ENCODE results near the gene BIRC7. TPM values are rescaled to one million over a fixed set of nuclear protein-coding genes. Genes with fewer than 3 reads are reported as not detected.

The BIRC7 gene
- total RNA-seq, 1 experiment from 2014 or later: 0.96 TPM

GRCh38 chr20:63284083-63284440, 48.4 kb downstream of the BIRC7 start:
- H3K9me3 ChIP-seq (ENCODE audit: control insufficient read depth in 1 of 2, insufficient read depth in 1 of 2, low read depth in 1 of 2, low read length in 2 of 2): no peaks in the 10 kb centered on the region
- peaks cover 5 to 18% of the 10 kb centered on the region in 2 experiments; a peak in 3 of 4 replicates for H3K36me3 ChIP-seq (ENCODE audit: control insufficient read depth in 1 of 2, insufficient read depth in 2 of 2, low read length in 2 of 2)
- ATAC-seq: no peak
- CTCF ChIA-PET: interaction anchor here (1.7 kb wide), 1 partner anchor 61 kb away, joined by 7 read pairs; no protein-coding TSS in a partner anchor
- H3K4me3 ChIP-seq (replicated peaks in 1 of 2; ENCODE audit: low read depth in 1 of 2, low read length in 2 of 2): no peak overlapping the region
- no peaks in the 10 kb centered on the region for H3K27me3 ChIP-seq (ENCODE audit: insufficient read depth, low read length)
- POLR2A ChIA-PET: no interaction called here
- no peak overlapping the region for H3K27ac ChIP-seq (ENCODE audit: low read depth, low read length)
- TF ChIP-seq MAX (IDR thresholded peaks at IDR 0.05) (no peak), TCF7L2 (IDR thresholded peaks at IDR 0.05; ENCODE audit: borderline replicate concordance, extremely low read depth, insufficient read depth, insufficient read length) (no peak), SIN3A (IDR thresholded peaks at IDR 0.05; ENCODE audit: low read depth) (no peak), RAD21 (IDR thresholded peaks at IDR 0.05; ENCODE audit: low read depth) (no peak), REST (IDR thresholded peaks at IDR 0.05; ENCODE audit: low read depth) (no peak), POLR2A (IDR thresholded peaks at IDR 0.05; ENCODE audit: borderline replicate concordance, extremely low read depth, insufficient read depth, insufficient read length) (no peak), CBX3 (IDR thresholded peaks at IDR 0.05; ENCODE audit: low read depth) (no peak)
- H3K4me2 ChIP-seq (ENCODE audit: low read length): no peak overlapping the region
- no peaks in the 10 kb centered on the region for H3K4me1 ChIP-seq (ENCODE audit: control insufficient read depth in 1 of 2, insufficient read depth in 2 of 2, low read length in 2 of 2)
- no TSS peak for BruUV-seq (replicated peaks)
- no peak for DNase-seq (ENCODE audit: low read depth, low spot score)
- no peak overlapping the region for H3K9ac ChIP-seq (ENCODE audit: low read length)
- no peaks in the 10 kb centered on the region for H4K20me1 ChIP-seq (ENCODE audit: insufficient read depth)
- intact Hi-C loops (cut with micrococcal nuclease): no loop called here
- no peaks in the 10 kb centered on the region for H3K79me2 ChIP-seq (ENCODE audit: insufficient read depth, low read length)
- RAD21 ChIA-PET (ENCODE audit: low non-redundant PET in 1 of 2, low total read pairs in 2 of 2, uncharacterized antibody in 2 of 2, unreplicated experiment in 2 of 2): no interaction called here
- H2AFZ ChIP-seq (ENCODE audit: low read depth, low read length, poor library complexity, severe bottlenecking): no peak overlapping the region
- H3K9me2 ChIP-seq (ENCODE audit: insufficient read depth): no peaks in the 10 kb centered on the region
